Motor neuron (in vitro differentiated cells): ENCODE data around the gene LRIT2. TPM values are rescaled to one million over a fixed set of nuclear protein-coding genes. Genes with fewer than 3 reads are reported as not detected.

ENCODE experiments used
- ATAC-seq, 8 experiments: fragments of 200-7000 bp; cut with Tn5 transposase; replicated peaks in 6 of 8; 2 replicates each; pipeline ENCODE4 v1.8.0; 2021; ENCODE audit warnings: mild to moderate bottlenecking in 8 of 8, moderate library complexity in 8 of 8
- H3K27ac ChIP-seq, 2 donors: fragments of 250-450 bp; sonication (Bioruptor Pico); 2 replicates each; pipeline ENCODE4 v1.9.0; 2021; ENCODE audit warnings: antibody characterized with exemption in 2 of 2, mild to moderate bottlenecking in 2 of 2, moderate library complexity in 1 of 2
- H3K4me1 ChIP-seq, 2 donors: fragments of 250-450 bp; sonication (Bioruptor Pico); replicated peaks in 1 of 2; 2 replicates each; pipeline ENCODE4 v1.6.1; 2021; ENCODE audit warnings: antibody characterized with exemption in 2 of 2, mild to moderate bottlenecking in 2 of 2, moderate library complexity in 1 of 2
- H3K4me3 ChIP-seq, 5 donors: fragments of 250-450 bp; sonication (Bioruptor Pico); 2 replicates each; pipeline ENCODE4 v1.9.0; 2021; ENCODE audit warnings: antibody characterized with exemption in 5 of 5, mild to moderate bottlenecking in 5 of 5, moderate library complexity in 4 of 5
- WGBS, 10 experiments: fragments of 450-650 bp; shearing (Covaris generic); methylation state at CpG; one replicate each; pipeline ENCODE4 v1.0.0; 2022; 5-methylcytosine and 5-hydroxymethylcytosine counted together
- in situ Hi-C, 9 experiments: fragments of 400-800 bp; cut with MboI; loops; one replicate each; pipeline ENCODE4 v1.15.0; 2021; ENCODE audit warnings: low sequenced_read_pairs in 9 of 9, low pct_unique_long_range_greater_than_20kb in 2 of 9; ENCODE audit not compliant: unreplicated experiment in 9 of 9
- total RNA-seq, 8 experiments: library from RNA; unstranded; fragments of 300-600 nt; gene quantifications; 2 replicates each; pipeline versions ENCODE4 v1.2.3 to v1.2.4, GENCODE V29; 2022

Gene LRIT2, protein sequence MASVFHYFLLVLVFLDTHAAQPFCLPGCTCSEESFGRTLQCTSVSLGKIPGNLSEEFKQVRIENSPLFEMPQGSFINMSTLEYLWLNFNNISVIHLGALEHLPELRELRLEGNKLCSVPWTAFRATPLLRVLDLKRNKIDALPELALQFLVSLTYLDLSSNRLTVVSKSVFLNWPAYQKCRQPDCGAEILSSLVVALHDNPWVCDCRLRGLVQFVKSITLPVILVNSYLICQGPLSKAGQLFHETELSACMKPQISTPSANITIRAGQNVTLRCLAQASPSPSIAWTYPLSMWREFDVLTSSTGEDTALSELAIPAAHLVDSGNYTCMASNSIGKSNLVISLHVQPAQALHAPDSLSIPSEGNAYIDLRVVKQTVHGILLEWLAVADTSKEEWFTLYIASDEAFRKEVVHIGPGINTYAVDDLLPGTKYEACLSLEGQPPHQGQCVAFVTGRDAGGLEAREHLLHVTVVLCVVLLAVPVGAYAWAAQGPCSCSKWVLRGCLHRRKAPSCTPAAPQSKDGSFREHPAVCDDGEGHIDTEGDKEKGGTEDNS
- total RNA-seq: under 1 TPM in 6 of 8 experiments, not detected in 2; 0.08 to 0.28 (median 0.17) TPM

- WGBS, 10 experiments: 0 to 77% (median 36%) methylated on average over 1 to 6 of the region's 6 CpGs; no CpG with 5 or more reads in 1 of the 10 experiments
- ATAC-seq: peak in 5 of 8 experiments; percentile 61 to 83 (median 71)
- Histone ChIP-seq H3K4me1 (peaks cover 0 to 3% of the 10 kb centered on the region in 2 donors), H3K4me3 (no peak within 1 kb of the TSS), H3K27ac (no peak within 1 kb of the TSS)
- in situ Hi-C loops: no loop called here
These were observed at the start of gene LRIT2 for GRCh38 chr10:84225427-84226173. Gene LRIT2, minus strand, starts transcription at chr10:84225544. Its CDS starts 24 bp downstream, at chr10:84225520.

DNA sequence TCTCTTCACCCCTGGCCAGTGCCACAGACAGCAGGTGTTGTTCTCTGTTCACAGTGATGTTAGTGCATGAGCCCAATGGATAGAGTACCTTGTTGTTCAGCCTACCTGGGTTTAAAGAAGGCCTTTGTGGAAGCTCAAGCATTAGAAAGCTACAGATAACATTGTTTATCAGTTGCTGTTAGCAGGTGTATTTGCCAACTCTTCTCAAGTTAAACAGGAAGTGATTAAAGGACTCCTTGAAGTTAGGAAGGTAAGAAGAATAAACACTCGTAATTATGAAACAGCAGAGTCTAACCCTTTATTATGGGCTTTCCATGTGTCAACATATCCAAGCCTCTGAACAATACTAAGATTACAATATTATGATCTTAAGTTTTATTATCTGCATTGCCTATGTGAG lies 45.4 kb upstream of the LRIT2 start:
- 56 to 100% (median 96%) methylated on average over 1 of the region's 1 CpG; no CpG with 5 or more reads in 4 of the 10 experiments for WGBS, 10 experiments
- Histone ChIP-seq H3K27ac (no peak overlapping the region), H3K4me1 (no peaks in the 10 kb centered on the region), H3K4me3 (no peak overlapping the region)
- in situ Hi-C loops: loop anchor here in 3 of 9 experiments (25.0 kb wide), 1 partner anchor 267 kb away; no protein-coding TSS in a partner anchor
- no peak for ATAC-seq

DNA sequence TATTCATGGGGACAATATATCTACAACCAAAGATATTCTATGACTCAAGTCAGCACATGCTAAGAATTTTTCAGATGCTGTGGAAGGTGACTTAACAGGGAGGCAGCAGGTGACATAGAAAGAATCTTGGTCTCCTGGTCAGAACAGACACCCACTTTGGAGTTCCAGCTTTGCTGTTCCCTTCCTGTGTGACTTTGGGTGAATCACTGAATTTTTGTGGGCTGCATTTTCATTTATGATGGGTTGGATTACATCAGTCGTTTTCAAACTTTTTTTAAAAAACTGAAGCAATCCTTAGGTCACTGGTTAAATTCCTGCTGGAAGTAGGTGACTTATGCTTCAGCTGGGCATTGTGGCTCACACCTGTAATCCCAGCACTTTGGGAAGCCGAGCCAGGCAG lies 44.4 kb upstream of the LRIT2 start:
- 0 to 83% (median 56%) methylated on average over 1 to 2 of the region's 2 CpGs for WGBS, 10 experiments
- H3K4me1 ChIP-seq: peaks cover 2 to 3% of the 10 kb centered on the region in 2 donors
- in situ Hi-C loops: loop anchor here in 8 of 9 experiments (10.0 to 25.0 kb wide), 4 partner anchors 255 to 275 kb away; no protein-coding TSS in a partner anchor
- no peak overlapping the region for H3K27ac ChIP-seq
- no peak overlapping the region for H3K4me3 ChIP-seq
- ATAC-seq: peak in 1 of 8 experiments; percentile 14

- in situ Hi-C loops: loop anchor here in 8 of 9 experiments (10.0 to 25.0 kb wide), 4 partner anchors 256 to 276 kb away; no protein-coding TSS in a partner anchor
- Histone ChIP-seq H3K4me1 (peaks cover 3 to 5% of the 10 kb centered on the region in 2 donors), H3K4me3 (no peak overlapping the region), H3K27ac (no peak overlapping the region)
- WGBS, 10 experiments: 17 to 100% (median 67%) methylated on average over 1 of the region's 1 CpG; no CpG with 5 or more reads in 2 of the 10 experiments
- ATAC-seq: peak in 2 of 8 experiments; percentile 15 to 24
These were observed 43.8 kb upstream of the LRIT2 start for GRCh38 chr10:84269162-84269561.

GRCh38 chr10:84267503-84268126 lies 42.3 kb upstream of the LRIT2 start:
- Histone ChIP-seq H3K4me1 (peaks cover 3 to 5% of the 10 kb centered on the region in 2 donors), H3K4me3 (no peak overlapping the region), H3K27ac (no peak overlapping the region)
- ATAC-seq: peak in 4 of 8 experiments; percentile 53 to 85 (median 74)
- in situ Hi-C loops: loop anchor here in 8 of 9 experiments (10.0 to 25.0 kb wide), 4 partner anchors 257 to 277 kb away; no protein-coding TSS in a partner anchor
- 29 to 75% (median 50%) methylated on average over 2 to 6 of the region's 7 CpGs; no CpG with 5 or more reads in 1 of the 10 experiments for WGBS, 10 experiments

DNA sequence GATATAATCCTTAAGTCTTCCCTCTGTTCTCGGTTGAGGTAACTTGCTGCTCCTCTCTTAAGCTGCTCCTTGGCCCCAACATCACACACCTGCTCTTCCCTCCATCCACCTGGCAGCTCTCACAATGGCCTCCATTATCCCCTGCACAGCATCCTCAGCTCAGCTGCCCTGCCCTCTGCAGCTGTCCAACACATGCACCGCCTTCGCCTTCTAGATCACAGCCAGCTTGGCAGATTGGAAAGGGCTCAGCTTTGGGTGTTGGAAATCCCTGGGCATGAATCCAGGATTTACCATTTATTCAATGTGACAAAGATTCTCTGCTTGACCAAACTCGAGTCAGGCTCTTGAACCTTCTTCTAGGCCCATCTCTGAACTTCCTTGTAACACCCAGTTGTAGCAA lies 40.1 kb upstream of the LRIT2 start:
- WGBS, 10 experiments: 0 to 100% (median 98%) methylated on average over 1 to 3 of the region's 4 CpGs; no CpG with 5 or more reads in 4 of the 10 experiments
- H3K4me1 ChIP-seq: peaks cover 3 to 5% of the 10 kb centered on the region in 2 donors
- ATAC-seq: no peak
- in situ Hi-C loops: loop anchor here in 8 of 9 experiments (10.0 to 25.0 kb wide), 4 partner anchors 259 to 279 kb away; no protein-coding TSS in a partner anchor
- H3K27ac ChIP-seq: no peak overlapping the region
- H3K4me3 ChIP-seq: no peak overlapping the region

- Histone ChIP-seq H3K4me3 (no peak overlapping the region), H3K4me1 (peaks cover 3 to 5% of the 10 kb centered on the region in 2 donors), H3K27ac (no peak overlapping the region)
- in situ Hi-C loops: loop anchor here in 8 of 9 experiments (10.0 to 25.0 kb wide), 4 partner anchors 260 to 280 kb away; no protein-coding TSS in a partner anchor
- peak; percentile 79 to 100 (median 100) for ATAC-seq
- WGBS, 10 experiments: 0 to 25% (median 5%) methylated on average over 1 to 9 of the region's 11 CpGs; no CpG with 5 or more reads in 2 of the 10 experiments
These were observed 39.3 kb upstream of the LRIT2 start for GRCh38 chr10:84264611-84265141.

DNA sequence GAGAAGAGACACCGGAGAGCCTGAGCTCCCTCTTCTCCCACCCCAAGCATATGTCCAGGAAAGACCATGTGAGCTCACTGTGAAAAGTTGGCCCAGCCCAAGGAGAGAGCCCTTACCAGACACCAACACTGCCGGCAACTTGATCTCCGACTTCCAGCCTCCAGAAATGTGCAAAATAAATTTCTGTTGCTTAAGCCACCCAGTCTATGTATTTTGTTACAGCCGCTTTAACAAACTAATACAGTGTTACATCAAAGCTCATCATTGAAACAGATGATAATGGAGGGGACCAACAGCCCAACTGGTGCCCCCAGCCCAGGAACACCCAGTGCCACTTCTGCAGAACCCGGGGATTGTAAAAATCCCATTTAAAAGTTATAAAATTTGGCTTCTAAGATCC lies 38.4 kb upstream of the LRIT2 start:
- no peak overlapping the region for H3K4me3 ChIP-seq
- peaks cover 3 to 5% of the 10 kb centered on the region in 2 donors for H3K4me1 ChIP-seq
- ATAC-seq: no peak
- in situ Hi-C loops: loop anchor here in 8 of 9 experiments (10.0 to 25.0 kb wide), 4 partner anchors 261 to 281 kb away; no protein-coding TSS in a partner anchor
- no peak overlapping the region for H3K27ac ChIP-seq
- WGBS, 10 experiments: 33 to 79% (median 70%) methylated on average over 2 to 4 of the region's 5 CpGs; no CpG with 5 or more reads in 5 of the 10 experiments

- no peak for ATAC-seq
- peaks cover 3 to 5% of the 10 kb centered on the region in 2 donors for H3K4me1 ChIP-seq
- in situ Hi-C loops: loop anchor here in 8 of 9 experiments (10.0 to 25.0 kb wide), 4 partner anchors 262 to 282 kb away; no protein-coding TSS in a partner anchor
- H3K4me3 ChIP-seq: no peak overlapping the region
- H3K27ac ChIP-seq: no peak overlapping the region
- 28 to 100% (median 84%) methylated on average over 1 to 10 of the region's 13 CpGs for WGBS, 10 experiments
These were observed 37.0 kb upstream of the LRIT2 start for GRCh38 chr10:84262190-84262956.

- Histone ChIP-seq H3K27ac (no peak overlapping the region), H3K4me1 (peaks cover 5 to 9% of the 10 kb centered on the region in 2 donors), H3K4me3 (no peak overlapping the region)
- 60 to 100% (median 80%) methylated on average over 1 to 2 of the region's 7 CpGs; no CpG with 5 or more reads in 5 of the 10 experiments for WGBS, 10 experiments
- no peak for ATAC-seq
- in situ Hi-C loops: loop anchor here in 8 of 9 experiments (10.0 to 25.0 kb wide), 4 partner anchors 263 to 283 kb away; no protein-coding TSS in a partner anchor
These were observed 36.0 kb upstream of the LRIT2 start for GRCh38 chr10:84261236-84261915.
